Panc1 (cell line): ENCODE results near the gene GUCD1.

Experiments
- POLR2AphosphoS5 ChIP-seq: IDR thresholded peaks from 2 replicates; pipeline ENCODE4 v1.6.1; 2012; ENCODE audit warnings: mild to moderate bottlenecking, low read depth, low read length, moderate library complexity
- TF ChIP-seq, protein P1 (sequence below): fragments of 450-650 bp; IDR thresholded peaks from 2 replicates; pipeline ENCODE4 v1.5.1; 2017; ENCODE audit warnings: mild to moderate bottlenecking

DNA sequence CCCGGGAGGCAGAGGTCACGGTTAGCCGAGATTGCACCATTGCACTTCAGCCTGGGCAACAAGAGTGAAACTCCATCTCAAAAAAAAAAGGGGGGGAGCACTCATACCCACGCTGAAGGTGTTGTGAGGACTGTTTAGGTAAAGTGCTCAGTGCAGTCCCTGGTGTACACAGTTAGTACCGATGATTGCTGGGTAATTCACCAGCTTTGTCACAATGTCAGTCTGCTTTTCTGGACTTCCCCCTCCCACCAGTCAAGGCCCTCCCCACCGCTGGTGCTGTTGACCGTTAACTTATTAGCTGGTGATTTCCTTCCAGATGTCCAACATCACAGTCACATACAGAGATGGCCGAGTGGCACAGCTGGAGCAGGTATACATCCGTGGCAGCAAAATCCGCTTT is 12.7 kb upstream of the GUCD1 start:
- TF ChIP-seq, protein P1, sequence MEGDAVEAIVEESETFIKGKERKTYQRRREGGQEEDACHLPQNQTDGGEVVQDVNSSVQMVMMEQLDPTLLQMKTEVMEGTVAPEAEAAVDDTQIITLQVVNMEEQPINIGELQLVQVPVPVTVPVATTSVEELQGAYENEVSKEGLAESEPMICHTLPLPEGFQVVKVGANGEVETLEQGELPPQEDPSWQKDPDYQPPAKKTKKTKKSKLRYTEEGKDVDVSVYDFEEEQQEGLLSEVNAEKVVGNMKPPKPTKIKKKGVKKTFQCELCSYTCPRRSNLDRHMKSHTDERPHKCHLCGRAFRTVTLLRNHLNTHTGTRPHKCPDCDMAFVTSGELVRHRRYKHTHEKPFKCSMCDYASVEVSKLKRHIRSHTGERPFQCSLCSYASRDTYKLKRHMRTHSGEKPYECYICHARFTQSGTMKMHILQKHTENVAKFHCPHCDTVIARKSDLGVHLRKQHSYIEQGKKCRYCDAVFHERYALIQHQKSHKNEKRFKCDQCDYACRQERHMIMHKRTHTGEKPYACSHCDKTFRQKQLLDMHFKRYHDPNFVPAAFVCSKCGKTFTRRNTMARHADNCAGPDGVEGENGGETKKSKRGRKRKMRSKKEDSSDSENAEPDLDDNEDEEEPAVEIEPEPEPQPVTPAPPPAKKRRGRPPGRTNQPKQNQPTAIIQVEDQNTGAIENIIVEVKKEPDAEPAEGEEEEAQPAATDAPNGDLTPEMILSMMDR, result no peak
- no peak for TF ChIP-seq POLR2AphosphoS5
